Measurements from ENCODE around the gene CYB561D2. TPM values are rescaled to one million over a fixed set of nuclear protein-coding genes. Genes with fewer than 3 reads are reported as not detected.

The CYB561D2 gene
- total and polyA plus RNA-seq, 9 of the 15 experiments (the other 6 are each of a cell fraction or from before 2014, with no cell fraction given) = 4.2 to 16.6 (median 9.4) TPM

DNA sequence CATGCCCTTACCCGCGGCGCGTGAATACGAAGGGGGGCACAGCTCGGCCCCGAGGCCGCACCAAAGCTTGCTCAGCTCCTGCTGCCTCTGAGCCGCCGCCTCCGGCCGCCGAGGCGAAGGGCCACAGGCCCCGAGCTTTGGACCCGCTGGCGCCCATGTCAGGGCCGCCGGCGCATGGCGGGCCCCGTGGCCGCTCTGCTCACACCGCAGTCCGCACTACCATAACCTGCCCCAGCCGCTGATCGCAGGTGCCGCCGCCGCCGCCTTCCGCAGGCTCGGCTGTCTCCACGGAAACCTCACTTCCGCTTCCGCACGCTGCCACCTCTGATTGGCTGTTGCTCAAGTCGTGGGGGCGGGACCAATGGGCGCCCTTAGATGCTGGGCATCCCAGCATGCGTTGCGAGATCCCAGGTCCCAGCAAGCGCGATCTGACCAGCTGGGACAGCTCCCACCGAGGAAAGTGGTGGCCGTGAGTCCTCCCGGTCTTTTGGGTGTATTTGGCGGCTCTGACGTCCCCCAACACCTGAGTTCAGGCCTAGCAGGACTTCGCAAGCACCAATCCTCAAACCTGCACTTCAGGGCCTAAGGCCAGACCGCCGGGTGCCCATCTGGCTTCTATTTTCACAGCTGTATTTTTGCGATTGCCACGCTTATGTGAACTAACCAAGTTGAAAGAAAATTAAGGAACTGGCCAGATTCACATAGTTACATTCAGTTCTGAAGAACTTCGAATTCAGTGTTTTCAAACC, 22.5 kb upstream of the CYB561D2 start, which contains the start of gene TUSC2 (continued):
- no peak for TF ChIP-seq ARID3B (CRISPR knock-in tag; IDR thresholded peaks at IDR 0.05; ENCODE audit: borderline replicate concordance)
- 0 out of 2 replicates have a peak, but pooled peaks have one; percentile 72 for TF ChIP-seq AFF4 (CRISPR knock-in tag; IDR thresholded peaks at IDR 0.05)
- peak; percentile 63 for TF ChIP-seq CHD2 (IDR thresholded peaks at IDR 0.05; ENCODE audit: low read depth, low read length)
- no peak for TF ChIP-seq MLLT1 (IDR thresholded peaks at IDR 0.05)
- TF ChIP-seq ZFP36 (IDR thresholded peaks at IDR 0.05; ENCODE audit: low read depth, low read length, partially characterized antibody) = no peak
- TF ChIP-seq CREB1 (IDR thresholded peaks at IDR 0.05) = peak; percentile 70
- TF ChIP-seq CREB1 (CRISPR knock-in tag; IDR thresholded peaks at IDR 0.05) = peak; percentile 85
- TF ChIP-seq KLF6 (CRISPR knock-in tag; IDR thresholded peaks at IDR 0.05; ENCODE audit: borderline replicate concordance) = no peak
- TF ChIP-seq ZSCAN32 (CRISPR knock-in tag; IDR thresholded peaks at IDR 0.05) = no peak
- no peak for TF ChIP-seq NR2C2 (CRISPR knock-in tag; IDR thresholded peaks at IDR 0.05)
- TF ChIP-seq NR2C2 (tag; IDR thresholded peaks at IDR 0.05) = peak; percentile 24; the same call in 1 of the 2 replicates
- TF ChIP-seq SIN3B (IDR thresholded peaks at IDR 0.05; ENCODE audit: low read depth) = peak; percentile 88
- TF ChIP-seq, protein P1, sequence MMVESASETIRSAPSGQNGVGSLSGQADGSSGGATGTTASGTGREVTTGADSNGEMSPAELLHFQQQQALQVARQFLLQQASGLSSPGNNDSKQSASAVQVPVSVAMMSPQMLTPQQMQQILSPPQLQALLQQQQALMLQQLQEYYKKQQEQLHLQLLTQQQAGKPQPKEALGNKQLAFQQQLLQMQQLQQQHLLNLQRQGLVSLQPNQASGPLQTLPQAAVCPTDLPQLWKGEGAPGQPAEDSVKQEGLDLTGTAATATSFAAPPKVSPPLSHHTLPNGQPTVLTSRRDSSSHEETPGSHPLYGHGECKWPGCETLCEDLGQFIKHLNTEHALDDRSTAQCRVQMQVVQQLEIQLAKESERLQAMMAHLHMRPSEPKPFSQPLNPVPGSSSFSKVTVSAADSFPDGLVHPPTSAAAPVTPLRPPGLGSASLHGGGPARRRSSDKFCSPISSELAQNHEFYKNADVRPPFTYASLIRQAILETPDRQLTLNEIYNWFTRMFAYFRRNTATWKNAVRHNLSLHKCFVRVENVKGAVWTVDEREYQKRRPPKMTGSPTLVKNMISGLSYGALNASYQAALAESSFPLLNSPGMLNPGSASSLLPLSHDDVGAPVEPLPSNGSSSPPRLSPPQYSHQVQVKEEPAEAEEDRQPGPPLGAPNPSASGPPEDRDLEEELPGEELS (CRISPR knock-in tag; IDR thresholded peaks at IDR 0.05; ENCODE audit: borderline replicate concordance) = no peak
- peak; percentile 38; the same call in 1 of the 2 replicates for TF ChIP-seq POLR2AphosphoS5 (IDR thresholded peaks at IDR 0.05; ENCODE audit: control insufficient read depth, insufficient read depth, low read depth, low read length)
- no peak for TF ChIP-seq ID3 (CRISPR knock-in tag; IDR thresholded peaks at IDR 0.05)
- no peak for TF ChIP-seq ID3 (tag; IDR thresholded peaks at IDR 0.05)
- no peak for TF ChIP-seq ETS2 (tag; IDR thresholded peaks at IDR 0.05; ENCODE audit: borderline replicate concordance, poor library complexity, severe bottlenecking)
- no peak for TF ChIP-seq RBM39 (optimal IDR thresholded peaks at IDR 0.05; ENCODE audit: low read depth, low read length)
